Gastrocnemius medialis (tissue), 4 donors: ENCODE measurements around the gene SLC6A19.

ENCODE experiments used
- CTCF ChIP-seq, 5 experiments: fragments of 450-650 bp in 3 of 5; fragments of 200-600 bp in 2 of 5; sonication (generic) in 2 of 5; IDR thresholded peaks in 4 of 5; conservative IDR thresholded peaks in 1 of 5; 1 replicate in 4 of 5; 2 replicates in 1 of 5; pipeline ENCODE4 v1.5.1; 2016 to 2019; ENCODE audit warnings: antibody characterized with exemption in 5 of 5, mild to moderate bottlenecking in 3 of 5, moderate library complexity in 3 of 5
- POLR2A ChIP-seq, 2 donors: fragments of 450-650 bp; IDR thresholded peaks; one replicate each; pipeline ENCODE4 v1.6.1; 2017; ENCODE audit warnings: antibody characterized with exemption in 2 of 2, mild to moderate bottlenecking in 2 of 2, moderate library complexity in 2 of 2

- TF ChIP-seq CTCF (IDR thresholded peaks at IDR 0.05 in 4 of 5, conservative IDR thresholded peaks at IDR 0.05 in 1 of 5) (no peak), POLR2A (IDR thresholded peaks at IDR 0.05) (no peak)
Observed at GRCh38 chr5:1257841-1258240, 56.4 kb downstream of the SLC6A19 start.
